GM21381 (cell line): ENCODE results near the gene ZNF610.

Source experiments
- ATAC-seq: cut with Tn5 transposase; IDR thresholded peaks from one replicate; pipeline ENCODE4 v1.9.1; 2021; ENCODE audit warnings: mild to moderate bottlenecking, moderate library complexity; ENCODE audit not compliant: unreplicated experiment

Gene ZNF610

DNA sequence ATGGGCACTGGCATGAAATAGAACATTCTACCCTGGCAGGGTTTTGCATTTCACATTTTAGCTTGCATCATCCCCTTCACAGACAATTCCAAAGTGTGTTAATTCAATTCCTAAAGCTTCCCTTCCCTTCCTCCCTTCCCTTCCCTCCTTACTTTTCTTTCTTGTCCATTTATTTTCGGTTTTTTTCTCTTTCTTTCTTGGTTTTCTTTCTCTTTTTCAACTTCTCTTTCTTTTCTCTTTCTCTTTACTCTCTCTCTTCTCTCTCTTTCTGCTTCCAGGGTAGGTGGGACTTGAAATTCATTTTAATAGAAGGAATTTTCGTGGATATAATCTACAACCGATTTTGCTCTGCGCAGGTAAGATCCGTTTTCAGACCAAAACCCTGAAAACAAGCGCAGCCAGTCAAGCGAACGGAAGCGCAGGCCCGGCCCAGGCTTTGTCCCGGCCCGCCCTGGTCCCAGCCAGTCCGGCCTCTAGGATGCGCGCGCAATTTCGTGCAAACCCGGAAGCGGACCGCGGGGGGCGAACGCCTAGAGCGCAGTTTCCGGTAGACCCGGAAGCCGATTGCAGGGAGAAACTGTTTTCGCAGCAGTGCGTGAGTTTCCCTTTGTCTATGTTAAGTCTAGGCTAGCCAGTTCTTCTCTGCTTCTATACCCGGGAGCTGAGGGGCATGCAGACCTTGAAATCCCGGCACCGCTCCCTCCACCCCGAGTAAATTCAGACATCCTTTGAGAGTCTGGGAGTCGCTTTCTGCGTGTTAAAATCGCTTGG, 61.5 kb downstream of the ZNF610 start, which contains the start of gene ZNF528:
Gene ZNF528 (plus strand): TSS at position 540 of the 771 bp plus-strand sequence. CDS start 4,165 bp downstream, outside the sequence.
- no peak for ATAC-seq

DNA sequence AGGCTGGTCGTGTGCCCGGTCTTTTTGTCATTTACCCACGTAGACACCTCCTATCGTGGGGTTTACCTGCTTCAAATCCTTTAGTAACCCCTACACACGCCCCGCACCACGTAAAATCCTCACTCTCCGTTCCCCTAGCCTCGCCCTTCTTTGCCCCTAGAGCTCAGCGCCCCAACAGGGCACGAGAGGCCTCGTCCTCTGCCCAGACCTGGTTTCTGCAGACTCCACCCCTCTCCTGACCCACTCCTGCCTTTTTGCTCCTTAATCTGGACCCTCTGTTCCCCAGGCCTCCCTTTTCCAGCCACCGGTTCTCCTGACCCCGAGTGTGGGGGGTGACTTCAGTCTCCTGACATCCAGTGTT, 62.0 kb downstream of the ZNF610 start:
- no peak for ATAC-seq

DNA sequence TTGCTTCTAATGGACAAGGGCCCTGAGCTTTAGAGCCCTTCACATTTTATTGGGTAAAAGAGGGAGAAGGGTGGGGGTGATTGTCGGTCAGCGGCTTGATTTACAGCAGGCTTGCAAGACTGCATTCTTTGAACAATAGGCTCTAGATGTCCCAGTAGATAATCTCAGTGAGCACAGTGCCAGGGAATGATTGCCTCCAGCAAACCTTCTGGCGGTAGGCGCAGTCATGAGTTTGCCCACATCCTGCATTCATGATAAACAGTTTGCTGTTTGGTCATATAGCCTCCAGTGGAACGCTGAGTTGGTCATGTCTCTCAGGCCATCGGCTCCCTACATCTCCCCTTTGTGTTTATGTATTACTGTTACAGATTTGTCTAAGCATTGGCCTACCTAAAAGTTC, 74.2 kb downstream of the ZNF610 start:
- no peak for ATAC-seq

DNA sequence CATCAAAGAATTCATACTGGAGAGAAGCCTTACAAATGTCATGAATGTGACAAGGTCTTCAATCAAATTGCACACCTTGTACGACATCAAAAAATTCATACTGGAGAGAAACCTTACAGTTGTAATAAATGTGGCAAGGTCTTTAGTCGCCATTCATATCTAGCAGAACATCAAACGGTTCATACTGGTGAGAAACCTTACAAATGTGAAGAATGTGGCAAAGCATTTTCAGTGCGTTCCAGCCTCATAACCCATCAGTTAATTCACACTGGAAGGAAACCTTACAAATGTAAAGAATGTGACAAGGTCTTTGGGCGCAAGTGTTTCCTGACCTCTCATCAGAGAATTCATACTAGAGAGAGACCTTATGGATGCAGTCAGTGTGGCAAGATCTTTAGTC, 79.7 kb downstream of the ZNF610 start:
- ATAC-seq = no peak
